22Rv1 (cell line): ENCODE results near the gene ALKAL2.

ENCODE experiments used
- ZFX ChIP-seq: fragments of 450-650 bp; IDR thresholded peaks from 2 replicates; pipeline ENCODE4 v1.6.1; 2017; ENCODE audit warnings: antibody characterized with exemption, borderline replicate concordance
- TF ChIP-seq, protein P1 (sequence below): fragments of 450-650 bp; IDR thresholded peaks from 2 replicates; pipeline ENCODE4 v1.5.1; 2017; ENCODE audit warnings: mild to moderate bottlenecking

DNA sequence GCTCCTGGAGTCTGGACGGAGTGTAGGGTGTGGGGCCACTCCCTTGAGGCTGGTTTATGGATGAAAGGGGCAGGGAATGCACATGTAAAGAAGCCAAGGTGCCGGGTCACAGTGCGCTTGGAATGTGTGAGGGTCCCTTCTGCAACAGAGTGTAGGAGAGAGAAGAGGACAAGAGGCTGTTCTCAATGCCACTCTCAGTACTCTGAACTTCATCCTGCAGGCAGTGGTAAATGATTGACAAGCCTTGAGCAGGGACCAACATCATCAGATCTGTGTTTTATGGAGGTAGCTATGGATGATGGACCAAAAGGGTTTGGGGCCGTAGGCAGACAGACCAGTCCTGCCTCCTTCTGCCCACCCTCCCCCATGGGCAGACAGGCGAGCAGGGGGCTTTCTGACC, 7.2 kb upstream of the ALKAL2 start:
- TF ChIP-seq, protein P1, sequence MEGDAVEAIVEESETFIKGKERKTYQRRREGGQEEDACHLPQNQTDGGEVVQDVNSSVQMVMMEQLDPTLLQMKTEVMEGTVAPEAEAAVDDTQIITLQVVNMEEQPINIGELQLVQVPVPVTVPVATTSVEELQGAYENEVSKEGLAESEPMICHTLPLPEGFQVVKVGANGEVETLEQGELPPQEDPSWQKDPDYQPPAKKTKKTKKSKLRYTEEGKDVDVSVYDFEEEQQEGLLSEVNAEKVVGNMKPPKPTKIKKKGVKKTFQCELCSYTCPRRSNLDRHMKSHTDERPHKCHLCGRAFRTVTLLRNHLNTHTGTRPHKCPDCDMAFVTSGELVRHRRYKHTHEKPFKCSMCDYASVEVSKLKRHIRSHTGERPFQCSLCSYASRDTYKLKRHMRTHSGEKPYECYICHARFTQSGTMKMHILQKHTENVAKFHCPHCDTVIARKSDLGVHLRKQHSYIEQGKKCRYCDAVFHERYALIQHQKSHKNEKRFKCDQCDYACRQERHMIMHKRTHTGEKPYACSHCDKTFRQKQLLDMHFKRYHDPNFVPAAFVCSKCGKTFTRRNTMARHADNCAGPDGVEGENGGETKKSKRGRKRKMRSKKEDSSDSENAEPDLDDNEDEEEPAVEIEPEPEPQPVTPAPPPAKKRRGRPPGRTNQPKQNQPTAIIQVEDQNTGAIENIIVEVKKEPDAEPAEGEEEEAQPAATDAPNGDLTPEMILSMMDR = no peak
- TF ChIP-seq ZFX = no peak
